ENCODE results near the gene GADD45GIP1. TPM values are rescaled to one million over a fixed set of nuclear protein-coding genes. Genes with fewer than 3 reads are reported as not detected.
A peak's percentile ranks its signal among the peaks of the same experiment; 100 is the strongest.

The GADD45GIP1 gene
- polyA plus RNA-seq, 2 of the 4 experiments (the other 2 are of a cell fraction), result 26.4 to 31.1 TPM

- DNase-seq (ENCODE audit: low read depth in 1 of 2, low spot score in 1 of 2) (no peak), ATAC-seq (no peak), FAIRE-seq (no peak)
- Histone ChIP-seq H3K4me2 (no peak overlapping the region), H3K4me1 (no peaks in the 10 kb centered on the region), H3K4me3 (no peak overlapping the region), H3K9me3 (no peaks in the 10 kb centered on the region), H3K27ac (no peak overlapping the region)
- TF ChIP-seq KDM1A (IDR thresholded peaks at IDR 0.05; ENCODE audit: low read depth), result no peak
- WGBS (ENCODE audit: missing lambda C conversion rate), result 90% methylated on average over 28 of the region's 32 CpGs
- CTCF ChIA-PET, result interaction anchor here (0.8 to 2.2 kb wide), 3 partner anchors 14 to 63 kb away, joined by 3 to 9 read pairs (median 4); no protein-coding TSS in a partner anchor
- POLR2A ChIA-PET, result no interaction called here
Observed at GRCh38 chr19:12997967-12998940, 41.2 kb upstream of the GADD45GIP1 start.

GRCh38 chr19:12997179-12997966, 40.4 kb upstream of the GADD45GIP1 start:
- DNase-seq (ENCODE audit: low read depth in 1 of 2, low spot score in 1 of 2) (no peak), FAIRE-seq (no peak), ATAC-seq (peak in 1 of 2 experiments; percentile 19; a peak in 1 of 6 replicates)
- POLR2A ChIA-PET, result no interaction called here
- Histone ChIP-seq H3K4me2 (no peak overlapping the region), H3K4me3 (no peak overlapping the region), H3K27ac (no peak overlapping the region), H3K9me3 (no peaks in the 10 kb centered on the region), H3K4me1 (no peaks in the 10 kb centered on the region)
- TF ChIP-seq RFX5 (IDR thresholded peaks at IDR 0.05) (no peak), PBX3 (IDR thresholded peaks at IDR 0.05) (no peak), POLR2AphosphoS2 (conservative IDR thresholded peaks at IDR 0.05; ENCODE audit: low read length) (no peak), CTCF (IDR thresholded peaks at IDR 0.05) (no peak)
- TF ChIP-seq, protein P1, sequence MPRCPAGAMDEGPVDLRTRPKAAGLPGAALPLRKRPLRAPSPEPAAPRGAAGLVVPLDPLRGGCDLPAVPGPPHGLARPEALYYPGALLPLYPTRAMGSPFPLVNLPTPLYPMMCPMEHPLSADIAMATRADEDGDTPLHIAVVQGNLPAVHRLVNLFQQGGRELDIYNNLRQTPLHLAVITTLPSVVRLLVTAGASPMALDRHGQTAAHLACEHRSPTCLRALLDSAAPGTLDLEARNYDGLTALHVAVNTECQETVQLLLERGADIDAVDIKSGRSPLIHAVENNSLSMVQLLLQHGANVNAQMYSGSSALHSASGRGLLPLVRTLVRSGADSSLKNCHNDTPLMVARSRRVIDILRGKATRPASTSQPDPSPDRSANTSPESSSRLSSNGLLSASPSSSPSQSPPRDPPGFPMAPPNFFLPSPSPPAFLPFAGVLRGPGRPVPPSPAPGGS (IDR thresholded peaks at IDR 0.05), result no peak
- 92% methylated on average over 5 of the region's 25 CpGs for WGBS (ENCODE audit: missing lambda C conversion rate)
- CTCF ChIA-PET, result interaction anchor here (1.2 to 2.2 kb wide), 5 partner anchors 9 to 96 kb away, joined by 3 to 9 read pairs (median 4); no protein-coding TSS in a partner anchor

DNA sequence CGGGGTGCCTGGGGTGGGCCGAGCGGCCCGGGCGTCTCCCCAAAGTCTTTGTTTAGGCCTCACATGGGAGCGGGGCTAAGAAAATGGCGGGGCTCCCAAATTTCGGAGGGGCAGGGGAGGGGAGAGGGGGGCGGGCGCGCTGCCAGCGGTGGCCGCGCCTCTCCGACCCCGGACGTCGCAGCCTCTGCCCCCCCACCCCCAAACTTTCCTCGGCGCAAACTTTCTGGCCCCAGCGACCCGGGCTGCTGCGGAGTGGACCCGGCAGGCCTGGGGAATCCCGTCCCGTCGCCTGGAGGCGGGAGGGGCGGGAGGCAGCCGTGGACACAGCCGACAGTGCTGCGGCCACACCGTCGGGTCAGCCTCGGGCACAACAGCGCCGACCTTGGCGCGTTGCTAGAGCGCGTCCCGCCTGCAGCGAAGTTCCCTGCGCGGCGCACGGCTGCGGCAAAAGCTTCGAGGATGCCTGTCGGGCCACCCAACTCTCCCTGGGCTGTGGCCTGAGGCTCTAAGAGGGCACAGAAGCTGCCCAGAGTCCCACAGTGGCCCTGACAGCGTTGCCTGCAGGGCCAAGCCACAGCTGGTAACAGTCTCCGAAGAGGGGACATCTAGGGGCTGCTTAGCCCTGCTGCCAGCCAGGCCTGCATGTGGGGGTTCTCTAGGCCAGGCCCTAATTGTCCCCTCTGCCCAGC, 39.5 kb upstream of the GADD45GIP1 start:
- H3K4me1 ChIP-seq, result no peaks in the 10 kb centered on the region
- FAIRE-seq, result no peak
- ChIA-PET CTCF (interaction anchor here (1.2 to 2.2 kb wide), 5 partner anchors 10 to 97 kb away, joined by 3 to 9 read pairs (median 4); no protein-coding TSS in a partner anchor), POLR2A (no interaction called here)
- peak overlapping the region; percentile 54 to 94; a peak in 4 of 6 replicates for H3K27ac ChIP-seq
- WGBS (ENCODE audit: missing lambda C conversion rate), result 85% methylated on average over 8 of the region's 52 CpGs
- peak overlapping the region; percentile 62 for H3K4me3 ChIP-seq
- H3K4me2 ChIP-seq, result peak overlapping the region; percentile 95
- H3K9me3 ChIP-seq, result no peaks in the 10 kb centered on the region
- TF ChIP-seq ESRRA (IDR thresholded peaks at IDR 0.05; ENCODE audit: borderline replicate concordance, low read length), result no peak
- TF ChIP-seq JUNB (IDR thresholded peaks at IDR 0.05), result no peak
- no peak for TF ChIP-seq HOXA7 (CRISPR knock-in tag; IDR thresholded peaks at IDR 0.05)
- TF ChIP-seq BHLHE40 (IDR thresholded peaks at IDR 0.05; ENCODE audit: low read depth, low read length), result no peak
- no peak for TF ChIP-seq HOXB13 (CRISPR knock-in tag; IDR thresholded peaks at IDR 0.05; ENCODE audit: low read depth)
- TF ChIP-seq, protein P2, sequence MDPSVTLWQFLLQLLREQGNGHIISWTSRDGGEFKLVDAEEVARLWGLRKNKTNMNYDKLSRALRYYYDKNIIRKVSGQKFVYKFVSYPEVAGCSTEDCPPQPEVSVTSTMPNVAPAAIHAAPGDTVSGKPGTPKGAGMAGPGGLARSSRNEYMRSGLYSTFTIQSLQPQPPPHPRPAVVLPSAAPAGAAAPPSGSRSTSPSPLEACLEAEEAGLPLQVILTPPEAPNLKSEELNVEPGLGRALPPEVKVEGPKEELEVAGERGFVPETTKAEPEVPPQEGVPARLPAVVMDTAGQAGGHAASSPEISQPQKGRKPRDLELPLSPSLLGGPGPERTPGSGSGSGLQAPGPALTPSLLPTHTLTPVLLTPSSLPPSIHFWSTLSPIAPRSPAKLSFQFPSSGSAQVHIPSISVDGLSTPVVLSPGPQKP (IDR thresholded peaks at IDR 0.05; ENCODE audit: low read depth, low read length), result no peak
- TF ChIP-seq, protein P1 (IDR thresholded peaks at IDR 0.05), result no peak
- no peak for TF ChIP-seq KDM5A (IDR thresholded peaks at IDR 0.05)
- TF ChIP-seq HOXB5 (CRISPR knock-in tag; IDR thresholded peaks at IDR 0.05), result no peak
- TF ChIP-seq RARB (CRISPR knock-in tag; IDR thresholded peaks at IDR 0.05), result no peak
- TF ChIP-seq HDAC2 (IDR thresholded peaks at IDR 0.05), result no peak
- TF ChIP-seq EP300 (IDR thresholded peaks at IDR 0.05), result no peak
- TF ChIP-seq FOXS1 (CRISPR knock-in tag; IDR thresholded peaks at IDR 0.05), result no peak
- peak; percentile 8 to 43; a peak in 3 of 6 replicates for ATAC-seq
- DNase-seq (ENCODE audit: low read depth in 1 of 2, low spot score in 1 of 2), result no peak
